ENCODE measurements around the gene CFAP161.

Gene CFAP161

GRCh38 chr15:81195339-81195864 lies 61.3 kb downstream of the CFAP161 start:
- H3K4me3 ChIP-seq (replicated peaks; ENCODE audit: low read depth, low read length) = no peak overlapping the region
- DNase-seq (ENCODE audit: low read depth) = no peak
- TF ChIP-seq, protein P1, sequence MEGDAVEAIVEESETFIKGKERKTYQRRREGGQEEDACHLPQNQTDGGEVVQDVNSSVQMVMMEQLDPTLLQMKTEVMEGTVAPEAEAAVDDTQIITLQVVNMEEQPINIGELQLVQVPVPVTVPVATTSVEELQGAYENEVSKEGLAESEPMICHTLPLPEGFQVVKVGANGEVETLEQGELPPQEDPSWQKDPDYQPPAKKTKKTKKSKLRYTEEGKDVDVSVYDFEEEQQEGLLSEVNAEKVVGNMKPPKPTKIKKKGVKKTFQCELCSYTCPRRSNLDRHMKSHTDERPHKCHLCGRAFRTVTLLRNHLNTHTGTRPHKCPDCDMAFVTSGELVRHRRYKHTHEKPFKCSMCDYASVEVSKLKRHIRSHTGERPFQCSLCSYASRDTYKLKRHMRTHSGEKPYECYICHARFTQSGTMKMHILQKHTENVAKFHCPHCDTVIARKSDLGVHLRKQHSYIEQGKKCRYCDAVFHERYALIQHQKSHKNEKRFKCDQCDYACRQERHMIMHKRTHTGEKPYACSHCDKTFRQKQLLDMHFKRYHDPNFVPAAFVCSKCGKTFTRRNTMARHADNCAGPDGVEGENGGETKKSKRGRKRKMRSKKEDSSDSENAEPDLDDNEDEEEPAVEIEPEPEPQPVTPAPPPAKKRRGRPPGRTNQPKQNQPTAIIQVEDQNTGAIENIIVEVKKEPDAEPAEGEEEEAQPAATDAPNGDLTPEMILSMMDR (IDR thresholded peaks at IDR 0.05; ENCODE audit: low read length, missing control alignments) = no peak

GRCh38 chr15:81196576-81197254 lies 62.6 kb downstream of the CFAP161 start, which contains the start of gene IL16:
Gene IL16, plus strand, starts transcription at chr15:81196879. Its CDS starts 28,521 bp downstream, at chr15:81225400.
- TF ChIP-seq, protein P1 (IDR thresholded peaks at IDR 0.05; ENCODE audit: low read length, missing control alignments) = no peak
- no peak within 1 kb of the TSS for H3K4me3 ChIP-seq (replicated peaks; ENCODE audit: low read depth, low read length)
- DNase-seq (ENCODE audit: low read depth) = no peak

- TF ChIP-seq, protein P1 (IDR thresholded peaks at IDR 0.05; ENCODE audit: low read length, missing control alignments) = no peak
- no peak for DNase-seq (ENCODE audit: low read depth)
- H3K4me3 ChIP-seq (replicated peaks; ENCODE audit: low read depth, low read length) = no peak overlapping the region
These were observed 63.2 kb downstream of the CFAP161 start for GRCh38 chr15:81197255-81197630.

DNA sequence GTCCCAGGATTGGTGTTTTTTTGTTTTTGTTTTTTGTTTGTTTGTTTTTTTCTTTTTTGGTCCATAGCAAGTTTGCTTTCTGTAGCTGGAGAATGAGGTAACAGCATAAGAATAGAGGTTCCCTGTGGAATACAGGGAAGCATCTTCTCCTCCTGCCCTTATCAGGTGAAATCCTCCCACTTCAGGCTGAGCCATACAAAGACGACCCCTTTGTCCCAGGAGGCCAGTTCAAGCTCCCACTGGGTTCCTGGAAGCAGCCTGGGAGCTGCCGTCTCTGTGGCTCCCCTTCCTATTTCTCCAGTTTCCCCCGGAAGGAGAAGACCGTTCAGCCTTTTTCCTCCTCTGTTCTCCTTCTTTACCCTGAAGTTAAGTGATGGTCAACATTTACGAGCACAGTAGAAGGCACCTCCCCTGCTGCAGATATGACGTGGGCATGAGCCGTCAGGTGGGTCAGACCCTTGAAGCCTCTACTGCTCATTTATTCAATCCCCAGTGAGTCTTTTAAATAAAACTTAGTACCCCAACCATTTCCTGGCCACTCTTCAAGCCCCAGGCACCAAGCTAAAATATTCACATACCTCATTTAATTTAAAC lies 63.7 kb downstream of the CFAP161 start:
- TF ChIP-seq, protein P1 (IDR thresholded peaks at IDR 0.05; ENCODE audit: low read length, missing control alignments) = no peak
- no peak for DNase-seq (ENCODE audit: low read depth)
- no peak overlapping the region for H3K4me3 ChIP-seq (replicated peaks; ENCODE audit: low read depth, low read length)
